HG03469 (cell line): ENCODE measurements around the gene SRCIN1.

Source experiments
- ATAC-seq: cut with Tn5 transposase; IDR thresholded peaks from one replicate; pipeline ENCODE4 v1.9.1; 2021; ENCODE audit warnings: mild to moderate bottlenecking, moderate library complexity, moderate number of reproducible peaks; ENCODE audit not compliant: unreplicated experiment

SRCIN1 gene

GRCh38 chr17:38600416-38600815 is 5.3 kb downstream of the SRCIN1 start:
- no peak for ATAC-seq

GRCh38 chr17:38599398-38599856 is 6.3 kb downstream of the SRCIN1 start:
- ATAC-seq = no peak

DNA sequence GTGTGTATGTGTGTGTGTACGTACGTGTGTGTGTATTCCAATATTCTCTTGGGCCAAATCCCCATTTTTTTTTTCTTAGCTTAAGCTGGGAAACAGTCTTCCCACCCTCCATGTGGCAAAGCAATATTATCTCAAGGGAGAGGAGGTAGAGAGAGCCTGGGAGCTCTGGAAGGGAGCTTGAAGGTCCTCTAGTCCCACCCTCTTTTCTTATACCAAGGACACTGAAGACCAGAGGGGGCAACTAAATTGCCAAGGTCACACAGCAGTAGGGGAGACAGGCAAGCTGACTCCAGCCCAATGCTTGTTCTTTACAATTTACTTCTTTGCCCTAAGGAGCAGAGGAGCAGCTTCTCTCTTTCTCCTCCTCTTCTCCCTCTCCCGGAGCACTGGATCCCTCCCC is 6.8 kb downstream of the SRCIN1 start:
- no peak for ATAC-seq

GRCh38 chr17:38598536-38598935 is 7.2 kb downstream of the SRCIN1 start:
- ATAC-seq = no peak

GRCh38 chr17:38597375-38597774 is 8.4 kb downstream of the SRCIN1 start:
- no peak for ATAC-seq

- no peak for ATAC-seq
Observed at GRCh38 chr17:38596651-38597050, 9.1 kb downstream of the SRCIN1 start.

DNA sequence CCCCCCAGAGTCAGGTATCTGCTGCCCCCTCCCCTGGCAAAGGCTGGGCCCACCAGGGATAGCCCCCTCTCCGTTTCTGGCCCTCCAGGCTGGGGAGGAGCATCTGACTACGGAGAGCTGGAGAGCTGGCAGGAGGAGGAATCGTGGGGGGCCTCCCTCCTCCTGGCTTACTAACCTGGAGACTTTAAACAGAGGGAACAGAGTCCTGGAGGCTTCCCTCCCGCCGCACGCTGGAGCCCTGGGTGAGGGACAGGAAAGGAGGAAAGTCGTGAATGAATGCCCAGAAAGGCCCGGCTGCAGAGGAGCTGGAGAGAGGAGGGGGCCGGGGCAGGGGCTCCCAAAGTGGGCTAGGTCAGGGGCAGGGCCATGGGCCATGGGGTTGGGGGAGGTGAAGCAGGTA is 9.9 kb downstream of the SRCIN1 start:
- ATAC-seq = no peak

- ATAC-seq = no peak
Observed at GRCh38 chr17:38594152-38594551, 11.6 kb downstream of the SRCIN1 start.

DNA sequence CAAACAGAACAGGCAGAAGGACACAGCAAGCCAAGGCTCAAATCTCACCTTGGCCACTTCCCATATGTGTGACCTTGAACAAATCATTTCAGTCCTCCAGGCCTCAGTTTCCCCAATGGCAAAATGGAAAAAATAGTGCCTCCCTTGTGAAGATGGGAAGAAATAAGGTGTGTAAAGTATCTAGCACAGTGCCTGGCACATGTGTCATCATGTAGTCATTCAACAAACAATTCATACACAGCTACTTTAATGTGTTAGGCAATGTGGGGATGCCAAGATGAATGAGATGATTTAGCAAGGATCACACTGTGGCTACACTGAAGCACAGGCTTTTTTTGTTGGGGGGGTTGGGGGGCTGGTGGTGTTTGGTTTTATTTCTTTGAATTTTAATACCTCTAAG is 13.3 kb downstream of the SRCIN1 start:
- ATAC-seq = no peak

DNA sequence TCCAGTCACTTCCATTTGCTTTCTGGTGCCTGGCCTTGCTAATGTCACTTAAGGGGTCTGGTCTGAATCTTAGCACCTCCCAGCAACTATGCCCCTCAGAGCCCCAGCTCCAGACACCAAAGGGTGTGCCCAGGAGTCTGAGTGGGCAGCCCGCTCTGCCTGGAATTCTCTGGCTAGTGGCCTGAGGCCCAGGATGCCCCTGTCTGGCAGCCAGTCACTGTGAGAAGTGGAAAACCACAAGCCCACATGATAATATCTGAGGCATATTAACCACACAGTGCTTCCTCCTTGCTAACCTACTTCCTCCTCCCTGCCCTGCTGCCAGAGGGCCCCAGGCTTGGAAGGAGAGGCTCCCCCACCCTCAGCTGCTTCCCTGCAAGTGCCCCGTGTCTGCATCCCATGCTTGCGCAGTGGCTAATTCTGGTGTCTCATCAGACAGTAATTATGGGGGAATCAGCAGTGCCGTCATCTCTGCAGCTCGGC is 14.0 kb downstream of the SRCIN1 start:
- ATAC-seq = no peak

DNA sequence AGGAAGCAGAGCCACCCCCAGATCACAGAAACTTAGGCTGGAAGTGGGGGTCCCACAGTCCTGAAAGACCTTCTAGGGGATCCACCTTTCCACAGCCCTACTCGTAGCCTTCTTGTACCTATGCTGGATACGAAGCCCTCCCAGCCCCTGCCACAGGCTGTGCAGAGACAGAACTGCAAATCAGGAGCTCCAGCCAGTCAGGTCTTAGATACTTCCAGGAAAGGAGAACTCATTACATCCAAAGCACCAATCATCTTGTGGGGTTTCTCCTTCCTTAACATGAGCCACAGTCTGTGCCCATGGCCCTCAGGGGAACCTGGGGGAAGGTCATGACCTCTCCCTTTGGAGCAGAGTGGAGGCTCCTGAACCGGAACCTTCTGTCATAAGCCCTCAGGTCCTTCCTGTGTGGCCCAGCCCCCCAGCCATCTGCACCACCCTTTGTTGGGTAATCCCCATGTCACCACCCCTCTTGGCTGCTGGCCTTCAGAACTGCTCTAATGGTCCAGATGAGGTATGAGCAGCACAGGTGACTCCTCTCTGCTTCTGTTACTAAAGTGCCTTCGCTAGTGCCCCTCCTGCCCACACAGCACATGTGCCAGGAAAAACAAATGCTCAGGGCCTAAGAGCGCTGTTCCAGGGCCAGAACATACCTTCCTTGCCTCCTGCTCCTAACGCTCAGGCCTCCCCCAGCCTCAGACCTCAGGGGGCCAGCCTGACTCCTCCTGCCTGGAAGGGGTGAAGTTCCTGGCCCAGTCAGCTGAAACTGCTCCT is 14.6 kb downstream of the SRCIN1 start:
- ATAC-seq = no peak

GRCh38 chr17:38589462-38590114 is 16.2 kb downstream of the SRCIN1 start:
- no peak for ATAC-seq

DNA sequence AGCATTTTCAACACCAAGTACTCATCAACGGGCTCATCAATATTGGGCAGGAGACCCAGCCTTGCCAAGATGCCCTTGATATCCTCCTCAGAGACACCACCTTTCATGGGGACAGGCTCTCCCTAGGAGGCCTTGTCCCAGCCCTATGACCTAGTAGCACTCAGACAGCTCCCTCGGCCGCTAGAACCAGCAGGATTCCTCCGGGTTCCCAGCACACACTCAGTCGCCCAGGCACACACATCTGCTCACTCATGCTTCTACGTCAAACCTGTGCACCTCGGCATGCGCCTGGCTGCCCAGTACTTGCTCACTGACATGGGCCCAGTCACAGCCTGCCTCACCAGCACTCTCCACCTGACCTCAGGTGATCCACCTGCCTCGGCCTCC is 17.0 kb downstream of the SRCIN1 start:
- no peak for ATAC-seq

GRCh38 chr17:38587947-38588787 is 17.6 kb downstream of the SRCIN1 start:
- ATAC-seq = no peak

GRCh38 chr17:38587203-38587602 is 18.5 kb downstream of the SRCIN1 start:
- ATAC-seq = no peak

- ATAC-seq = no peak
Observed at GRCh38 chr17:38586788-38587187, 19.0 kb downstream of the SRCIN1 start.

GRCh38 chr17:38585918-38586529 is 19.7 kb downstream of the SRCIN1 start:
- no peak for ATAC-seq

GRCh38 chr17:38585056-38585917 is 20.5 kb downstream of the SRCIN1 start:
- ATAC-seq = no peak

- no peak for ATAC-seq
Observed at GRCh38 chr17:38584350-38584925, 21.3 kb downstream of the SRCIN1 start.
